CD4-positive, alpha-beta memory T cell (primary cell): ENCODE data around the gene BCKDHB. TPM values are rescaled to one million over a fixed set of nuclear protein-coding genes. Genes with fewer than 3 reads are reported as not detected.
"Not testable (repeated sequence)": the region's sequence is repeated elsewhere in the genome, so short reads cannot be mapped to it uniquely, and the experiment has no call there.

Source experiments
- CTCF ChIA-PET: fragments of 350-600 bp; sonication (Branson Sonifier 250); formaldehyde crosslinking; loops from one replicate; lab custom pipeline; 2021; ENCODE audit warnings: inconsistent platforms; ENCODE audit not compliant: partially characterized antibody; lab: Charles Lee
- POLR2A ChIA-PET: fragments of 350-600 bp; sonication (Branson Sonifier 250); formaldehyde crosslinking; loops from one replicate; lab custom pipeline; 2021; ENCODE audit not compliant: partially characterized antibody; lab: Charles Lee
- DNase-seq, 5 donors: peaks; one replicate each; pipeline versions ENCODE4 v3.0.0 to v3.0.0-alpha.2; 2020 to 2022; ENCODE audit warnings: mixed read lengths in 1 of 5
- H3K27ac ChIP-seq: one replicate; pipeline ENCODE4 v1.7.0; 2013; ENCODE audit warnings: low read depth, low read length
- H3K27me3 ChIP-seq: 2 replicates; pipeline ENCODE4 v1.7.0; 2013; ENCODE audit warnings: mild to moderate bottlenecking, low read length, moderate library complexity; ENCODE audit not compliant: insufficient read depth
- H3K36me3 ChIP-seq: 2 replicates; pipeline ENCODE4 v1.7.0; 2013; ENCODE audit warnings: mild to moderate bottlenecking, low read length, moderate library complexity; ENCODE audit not compliant: insufficient read depth
- H3K4me1 ChIP-seq: 2 replicates; pipeline ENCODE4 v1.7.0; 2013; ENCODE audit warnings: mild to moderate bottlenecking, low read length, moderate library complexity; ENCODE audit not compliant: insufficient read depth
- H3K4me3 ChIP-seq, 2 donors: one replicate each; pipeline ENCODE4 v1.7.0; 2013; ENCODE audit warnings: low read length in 2 of 2, mild to moderate bottlenecking in 1 of 2
- H3K9me3 ChIP-seq, 2 donors: one replicate each; pipeline ENCODE4 v1.7.0; 2013; ENCODE audit warnings: low read length in 2 of 2, control low read depth in 1 of 2; ENCODE audit not compliant: control insufficient read depth in 1 of 2
- H3K27ac Mint-ChIP-seq, 7 donors: one replicate each; pipeline ENCODE4 v1.8.0; 2020 to 2021; ENCODE audit warnings: mixed read lengths in 7 of 7, mild to moderate bottlenecking in 6 of 7, inconsistent platforms in 3 of 7, moderate library complexity in 3 of 7
- H3K27me3 Mint-ChIP-seq, 2 donors: one replicate each; pipeline ENCODE4 v1.8.0; 2020 to 2021; ENCODE audit warnings: mixed read lengths in 2 of 2
- H3K36me3 Mint-ChIP-seq, 2 donors: one replicate each; pipeline ENCODE4 v1.8.0; 2020 to 2021; ENCODE audit warnings: mixed read lengths in 2 of 2, inconsistent platforms in 1 of 2, mild to moderate bottlenecking in 1 of 2
- H3K4me1 Mint-ChIP-seq, 4 donors: one replicate each; pipeline ENCODE4 v1.8.0; 2020 to 2021; ENCODE audit warnings: mixed read lengths in 4 of 4, mild to moderate bottlenecking in 1 of 4
- H3K4me3 Mint-ChIP-seq, 8 donors: one replicate each; pipeline ENCODE4 v1.8.0; 2020 to 2021; ENCODE audit warnings: mixed read lengths in 8 of 8, mild to moderate bottlenecking in 7 of 8, moderate library complexity in 6 of 8, inconsistent platforms in 3 of 8
- H3K9me3 Mint-ChIP-seq, 8 donors: one replicate each; pipeline ENCODE4 v1.8.0; 2020 to 2021; ENCODE audit warnings: mixed read lengths in 8 of 8, mild to moderate bottlenecking in 5 of 8, inconsistent platforms in 3 of 8, moderate library complexity in 1 of 8
- intact Hi-C: fragments of 100-400 bp; cut with micrococcal nuclease; formaldehyde crosslinking; loops from one replicate; pipeline ENCODE4 v1.15.1; 2023
- polyA plus RNA-seq, 2 donors: library from polyadenylated mRNA; unstranded; fragments of 300-500 nt; fragmentation: Illumina TruSeq; gene quantifications; one replicate each; pipeline ENCODE4 v1.2.3, GENCODE V29; 2021
- total RNA-seq, 2 experiments: library from RNA; stranded (reverse); gene quantifications; one replicate each; pipeline ENCODE4 v1.2.3, GENCODE V29; 2021

The BCKDHB gene
- total and polyA plus RNA-seq, 4 experiments from 2014 or later = 11.8 to 28.7 (median 16.2) TPM

DNA sequence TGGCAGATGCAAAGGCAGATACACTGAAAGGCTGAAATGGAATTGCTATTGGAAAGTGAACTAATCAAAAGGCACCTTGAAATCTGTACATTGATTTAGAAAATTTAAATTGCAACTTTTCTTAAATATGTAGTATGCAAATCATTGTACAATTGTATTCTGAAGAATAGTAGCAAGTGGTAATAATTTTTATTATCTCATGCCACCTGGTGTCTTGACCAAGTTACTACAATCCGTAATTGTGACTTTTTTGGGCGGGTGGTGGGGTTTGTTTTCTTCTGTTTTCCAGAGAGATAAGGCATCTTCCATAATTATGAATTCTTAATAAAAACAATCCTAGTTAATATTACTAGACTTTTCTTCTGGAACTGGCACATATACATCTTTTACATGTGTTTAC, 12.5 kb upstream of the BCKDHB start:
- DNase-seq = peak in 4 of 5 donors; percentile 33 to 46 (median 38)
- ChIA-PET POLR2A (no interaction called here), CTCF (interaction anchor here (1.0 to 8.1 kb wide), 12 partner anchors 9 to 315 kb away, joined by 3 to 62 read pairs (median 5); partner anchors contain the start of gene BCKDHB)
- H3K4me1 Mint-ChIP-seq = peaks cover 0 to 5% (median 0%) of the 10 kb centered on the region in 4 donors
- Histone ChIP-seq H3K9me3 (no peaks in the 10 kb centered on the region), H3K36me3 (no peaks in the 10 kb centered on the region), H3K4me3 (no peak overlapping the region), H3K27ac (no peak overlapping the region), H3K4me1 (no peaks in the 10 kb centered on the region), H3K27me3 (no peaks in the 10 kb centered on the region)
- intact Hi-C loops = loop anchor here (1.0 kb wide), 3 partner anchors 145 to 316 kb away; no protein-coding TSS in a partner anchor
- no peak overlapping the region for H3K4me3 Mint-ChIP-seq
- H3K27me3 Mint-ChIP-seq = peaks cover under 1 to 7% of the 10 kb centered on the region in 2 donors
- no peak overlapping the region for H3K27ac Mint-ChIP-seq
- peaks cover 0 to 3% (median 0%) of the 10 kb centered on the region in 8 donors for H3K9me3 Mint-ChIP-seq
- no peaks in the 10 kb centered on the region for H3K36me3 Mint-ChIP-seq

DNA sequence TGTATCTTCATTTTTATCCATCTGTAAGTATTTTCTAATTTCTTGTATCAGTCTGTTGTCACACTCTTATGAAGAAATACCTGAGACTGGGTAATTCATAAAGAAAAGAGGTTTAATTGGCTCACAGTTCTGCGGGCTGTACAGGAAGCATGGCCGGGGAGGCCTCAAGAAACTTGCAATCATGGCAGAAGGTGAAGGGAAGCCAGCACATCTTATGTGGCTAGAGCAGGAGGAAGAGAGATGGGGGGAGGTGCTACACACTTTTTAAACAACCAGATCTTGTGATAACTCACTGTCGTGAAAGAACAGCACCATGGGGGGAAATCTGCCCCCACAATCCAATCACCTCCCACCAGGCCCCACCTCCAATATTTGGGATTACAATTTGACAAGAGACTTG, 10.9 kb upstream of the BCKDHB start:
- POLR2A ChIA-PET = no interaction called here
- H3K36me3 Mint-ChIP-seq = no peaks in the 10 kb centered on the region
- CTCF ChIA-PET = interaction anchor here (0.9 to 8.1 kb wide), 4 partner anchors 9 to 228 kb away, joined by 3 to 62 read pairs (median 4); partner anchors contain the start of gene BCKDHB
- no peaks in the 10 kb centered on the region for H3K4me1 ChIP-seq
- no peaks in the 10 kb centered on the region for H3K9me3 ChIP-seq
- peaks cover 0 to 3% (median 0%) of the 10 kb centered on the region in 8 donors for H3K9me3 Mint-ChIP-seq
- H3K27ac ChIP-seq = no peak overlapping the region
- intact Hi-C loops = no loop called here
- no peak overlapping the region for H3K4me3 Mint-ChIP-seq
- DNase-seq = no peak
- H3K27me3 ChIP-seq = no peaks in the 10 kb centered on the region
- peak overlapping the region in 3 of 7 donors; percentile 3 to 29 (median 4) for H3K27ac Mint-ChIP-seq
- peaks cover 2 to 3% of the 10 kb centered on the region in 2 donors for H3K27me3 Mint-ChIP-seq
- no peaks in the 10 kb centered on the region for H3K36me3 ChIP-seq
- no peak overlapping the region for H3K4me3 ChIP-seq
- peaks cover 0 to 5% (median 0%) of the 10 kb centered on the region in 4 donors for H3K4me1 Mint-ChIP-seq

DNA sequence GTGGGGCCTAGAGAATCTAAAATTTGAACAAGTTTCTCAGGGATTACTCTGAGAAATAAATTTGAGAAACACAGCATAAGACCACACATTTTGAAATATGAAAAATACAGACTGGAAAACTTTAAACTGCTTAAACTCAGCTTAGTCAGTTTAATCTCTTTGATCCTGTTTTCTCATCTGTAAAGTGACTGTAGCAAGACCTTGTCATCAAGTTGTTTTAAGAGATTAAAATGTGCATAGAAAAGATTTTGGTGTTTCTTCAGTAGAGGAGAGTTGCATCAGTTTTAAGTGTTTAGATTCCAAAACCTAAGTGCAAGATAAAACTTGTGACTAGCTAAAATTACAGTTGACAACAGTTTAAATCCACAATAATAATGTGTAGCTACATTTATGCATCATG, 8.1 kb upstream of the BCKDHB start:
- Mint-ChIP-seq H3K9me3 (peaks cover 0 to 3% (median 0%) of the 10 kb centered on the region in 8 donors), H3K4me1 (peaks cover 0 to 5% (median 0%) of the 10 kb centered on the region in 4 donors), H3K4me3 (no peak overlapping the region), H3K36me3 (no peaks in the 10 kb centered on the region), H3K27ac (no peak overlapping the region), H3K27me3 (peaks cover 2 to 3% of the 10 kb centered on the region in 2 donors)
- Histone ChIP-seq H3K9me3 (no peaks in the 10 kb centered on the region), H3K27me3 (no peaks in the 10 kb centered on the region), H3K4me1 (no peaks in the 10 kb centered on the region), H3K36me3 (no peaks in the 10 kb centered on the region), H3K4me3 (no peak overlapping the region), H3K27ac (no peak overlapping the region)
- CTCF ChIA-PET = interaction anchor here (1.0 to 2.9 kb wide), 6 partner anchors 12 to 320 kb away, joined by 3 to 17 read pairs (median 7); no protein-coding TSS in a partner anchor
- POLR2A ChIA-PET = no interaction called here
- intact Hi-C loops = no loop called here
- no peak for DNase-seq

DNA sequence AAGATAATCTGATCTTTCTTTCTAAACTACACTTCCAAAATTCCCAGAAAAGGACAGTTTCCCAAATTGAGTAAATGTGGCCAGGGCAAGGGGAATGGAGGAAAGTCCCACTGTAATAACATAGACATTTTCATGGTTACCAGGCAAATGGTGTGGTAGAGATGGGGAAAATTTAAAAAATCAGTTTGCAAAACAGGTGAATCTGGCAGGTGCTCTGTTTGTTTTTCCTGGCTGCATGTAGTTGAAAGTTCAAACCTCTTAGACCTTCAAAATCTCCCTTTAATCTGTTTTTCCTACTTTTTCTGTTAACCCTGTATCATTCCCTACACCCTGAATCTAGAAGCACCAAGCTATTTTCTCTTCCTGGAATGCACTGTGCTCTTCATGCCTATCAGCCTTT, 2.0 kb upstream of the BCKDHB start:
- peaks cover 1 to 3% of the 10 kb centered on the region in 2 donors for H3K27me3 Mint-ChIP-seq
- no peak overlapping the region for H3K4me3 Mint-ChIP-seq
- no peaks in the 10 kb centered on the region for H3K36me3 Mint-ChIP-seq
- intact Hi-C loops = no loop called here
- Histone ChIP-seq H3K4me3 (no peak overlapping the region), H3K9me3 (no peaks in the 10 kb centered on the region), H3K36me3 (no peaks in the 10 kb centered on the region), H3K27ac (no peak overlapping the region), H3K4me1 (peaks cover 16% of the 10 kb centered on the region), H3K27me3 (no peaks in the 10 kb centered on the region)
- no peak for DNase-seq
- H3K4me1 Mint-ChIP-seq = peaks cover 12 to 22% (median 18%) of the 10 kb centered on the region in 4 donors
- CTCF ChIA-PET = interaction anchor here (0.8 to 2.5 kb wide), 4 partner anchors 10 to 326 kb away, joined by 3 to 13 read pairs (median 4); no protein-coding TSS in a partner anchor
- POLR2A ChIA-PET = interaction anchor here (3.9 kb wide), 1 partner anchor 100 kb away, joined by 24 read pairs; the partner anchor contains the start of gene TTK
- no peak overlapping the region for H3K27ac Mint-ChIP-seq
- peaks cover 0 to 2% (median 0%) of the 10 kb centered on the region in 8 donors for H3K9me3 Mint-ChIP-seq

GRCh38 chr6:80105972-80106417, 476 bp upstream of the BCKDHB start:
- Histone ChIP-seq H3K27ac (peak overlapping the region; percentile 50), H3K4me3 (peak overlapping the region in 1 of 2 donors; percentile 52), H3K9me3 (no peaks in the 10 kb centered on the region), H3K36me3 (no peaks in the 10 kb centered on the region), H3K4me1 (peaks cover 16% of the 10 kb centered on the region), H3K27me3 (no peaks in the 10 kb centered on the region)
- H3K27me3 Mint-ChIP-seq = peaks cover 1 to 3% of the 10 kb centered on the region in 2 donors
- ChIA-PET POLR2A (interaction anchor here (0.6 to 3.9 kb wide), 10 partner anchors 9 to 1648 kb away, joined by 3 to 24 read pairs (median 6); partner anchors contain the start of genes ELOVL4, PHIP and TTK), CTCF (interaction anchor here (0.9 to 2.5 kb wide), 7 partner anchors 11 to 536 kb away, joined by 3 to 13 read pairs (median 4); no protein-coding TSS in a partner anchor)
- DNase-seq = no peak
- peaks cover 12 to 22% (median 18%) of the 10 kb centered on the region in 4 donors for H3K4me1 Mint-ChIP-seq
- H3K27ac Mint-ChIP-seq = peak overlapping the region; percentile 76 to 95 (median 91)
- peak overlapping the region; percentile 87 to 95 (median 92) for H3K4me3 Mint-ChIP-seq
- intact Hi-C loops = loop anchor here (1.0 to 5.0 kb wide), 6 partner anchors 102 to 1646 kb away; partner anchors contain the start of genes HMGN3, LCA5, TENT5A and TTK
- H3K36me3 Mint-ChIP-seq = no peaks in the 10 kb centered on the region
- H3K9me3 Mint-ChIP-seq = peaks cover 0 to 2% (median 0%) of the 10 kb centered on the region in 8 donors

DNA sequence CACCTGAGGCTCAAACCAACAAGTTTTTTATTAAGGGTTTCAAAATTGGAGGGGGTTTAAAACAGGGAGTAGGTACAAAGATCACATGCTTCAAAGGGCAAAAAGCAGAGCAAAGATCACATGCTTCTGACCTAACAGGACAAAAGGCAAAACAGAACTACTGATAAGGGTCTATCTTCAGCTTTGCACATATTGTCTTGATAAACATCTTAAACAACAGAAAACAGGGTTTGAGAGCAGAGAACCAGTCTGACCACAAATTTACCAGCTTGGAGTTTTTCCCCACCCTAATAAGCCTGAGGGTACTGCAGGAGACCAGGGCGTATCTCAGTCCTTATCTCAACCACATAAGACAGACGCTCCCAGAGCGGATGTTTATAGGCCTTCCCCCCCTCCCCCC, 16.1 kb downstream of the BCKDHB start:
- Mint-ChIP-seq H3K27ac (peak overlapping the region in 1 of 7 donors; percentile 1), H3K36me3 (peaks cover 25 to 44% of the 10 kb centered on the region in 2 donors), H3K4me1 (peaks cover 5 to 21% (median 6%) of the 10 kb centered on the region in 4 donors), H3K9me3 (peaks cover 3 to 34% (median 16%) of the 10 kb centered on the region in 8 donors)
- H3K9me3 ChIP-seq, H3K4me1 ChIP-seq, H3K4me3 Mint-ChIP-seq, H3K27ac ChIP-seq, DNase-seq, POLR2A ChIA-PET, H3K36me3 ChIP-seq, intact Hi-C loops, CTCF ChIA-PET, H3K4me3 ChIP-seq, H3K27me3 ChIP-seq, H3K27me3 Mint-ChIP-seq: not testable (repeated sequence)

DNA sequence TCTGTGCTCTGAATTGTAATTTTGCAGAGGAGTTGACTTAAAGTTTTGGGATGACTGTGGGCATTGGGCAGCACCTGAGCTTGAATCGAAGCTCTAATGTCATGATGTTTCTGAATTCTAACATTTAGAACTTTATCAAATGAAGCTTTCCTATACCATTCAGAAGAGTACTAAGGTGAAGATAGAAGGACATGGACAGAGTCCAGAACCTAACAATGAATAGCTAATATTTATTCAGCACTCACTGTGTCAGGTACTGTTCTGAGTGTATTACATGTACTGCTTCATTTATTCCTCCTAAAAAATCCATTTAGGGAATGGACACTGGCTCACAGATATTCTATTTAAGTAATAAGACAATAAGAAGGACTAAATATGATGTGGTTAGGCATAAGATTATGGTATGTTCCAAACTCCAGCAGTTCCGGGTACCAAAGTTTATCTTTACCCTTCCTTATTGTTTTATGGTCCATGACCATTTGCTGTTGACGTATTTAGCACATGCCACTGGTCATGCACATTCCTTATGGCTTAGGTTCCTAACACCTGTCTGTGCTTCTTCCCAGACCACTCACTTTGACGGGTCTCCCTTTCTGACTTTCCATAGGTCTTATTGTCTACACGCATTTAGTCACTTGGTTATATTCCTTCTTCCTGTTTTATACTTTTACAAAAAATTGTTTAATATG, 20.3 kb downstream of the BCKDHB start:
- no peaks in the 10 kb centered on the region for H3K27me3 Mint-ChIP-seq
- ChIA-PET POLR2A (no interaction called here), CTCF (no interaction called here)
- Histone ChIP-seq H3K27ac (no peak overlapping the region), H3K9me3 (no peaks in the 10 kb centered on the region), H3K27me3 (no peaks in the 10 kb centered on the region), H3K4me3 (no peak overlapping the region), H3K36me3 (peaks cover 6% of the 10 kb centered on the region), H3K4me1 (no peaks in the 10 kb centered on the region)
- H3K27ac Mint-ChIP-seq = no peak overlapping the region
- H3K36me3 Mint-ChIP-seq = peaks cover 33 to 43% of the 10 kb centered on the region in 2 donors
- H3K9me3 Mint-ChIP-seq = peaks cover 0 to 3% (median under 1%) of the 10 kb centered on the region in 8 donors
- no peak for DNase-seq
- no peak overlapping the region for H3K4me3 Mint-ChIP-seq
- intact Hi-C loops = no loop called here
- H3K4me1 Mint-ChIP-seq = peaks cover 2 to 16% (median 3%) of the 10 kb centered on the region in 4 donors
